ENCODE measurements around the gene PRIM2.
"Not testable (repeated sequence)": the region's sequence is repeated elsewhere in the genome, so short reads cannot be mapped to it uniquely, and the experiment has no call there.

The PRIM2 gene

GRCh38 chr6:57310095-57310816 lies 7.2 kb upstream of the PRIM2 start:
- not testable (repeated sequence) for DNase-seq

- DNase-seq: no peak
These were observed 6.6 kb upstream of the PRIM2 start for GRCh38 chr6:57310817-57311157.

GRCh38 chr6:57311300-57312003 lies 6.0 kb upstream of the PRIM2 start:
- not testable (repeated sequence) for DNase-seq

GRCh38 chr6:57312004-57312345 lies 5.5 kb upstream of the PRIM2 start:
- DNase-seq: no peak

GRCh38 chr6:57313009-57313408 lies 4.4 kb upstream of the PRIM2 start:
- no peak for DNase-seq

- DNase-seq: no peak
These were observed 3.5 kb upstream of the PRIM2 start for GRCh38 chr6:57313711-57314471.

GRCh38 chr6:57315111-57315510 lies 2.3 kb upstream of the PRIM2 start:
- no peak for DNase-seq

- DNase-seq: no peak
These were observed 1.6 kb upstream of the PRIM2 start for GRCh38 chr6:57315851-57316250.

- DNase-seq: peak; percentile 90
These were observed 810 bp upstream of the PRIM2 start for GRCh38 chr6:57316581-57317059.

GRCh38 chr6:57324538-57324937 lies 7.1 kb downstream of the PRIM2 start:
- no peak for DNase-seq

- DNase-seq: no peak
These were observed 9.9 kb downstream of the PRIM2 start for GRCh38 chr6:57327311-57327710.

- no peak for DNase-seq
These were observed 10.6 kb downstream of the PRIM2 start for GRCh38 chr6:57328074-57328473.

- no peak for DNase-seq
These were observed 12.5 kb downstream of the PRIM2 start for GRCh38 chr6:57329933-57330332.

- DNase-seq: no peak
These were observed 24.8 kb downstream of the PRIM2 start for GRCh38 chr6:57342148-57342669.

GRCh38 chr6:57343342-57343741 lies 25.9 kb downstream of the PRIM2 start:
- DNase-seq: not testable (repeated sequence)

GRCh38 chr6:57346715-57347114 lies 29.3 kb downstream of the PRIM2 start:
- DNase-seq: not testable (repeated sequence)

GRCh38 chr6:57347597-57347996 lies 30.2 kb downstream of the PRIM2 start:
- not testable (repeated sequence) for DNase-seq

GRCh38 chr6:57350443-57350842 lies 33.0 kb downstream of the PRIM2 start:
- not testable (repeated sequence) for DNase-seq

GRCh38 chr6:57352596-57352995 lies 35.2 kb downstream of the PRIM2 start:
- DNase-seq: not testable (repeated sequence)

- not testable (repeated sequence) for DNase-seq
These were observed 40.9 kb downstream of the PRIM2 start for GRCh38 chr6:57358319-57358718.

- DNase-seq: not testable (repeated sequence)
These were observed 42.3 kb downstream of the PRIM2 start for GRCh38 chr6:57359766-57360165.

GRCh38 chr6:57362340-57362739 lies 44.9 kb downstream of the PRIM2 start:
- not testable (repeated sequence) for DNase-seq

GRCh38 chr6:57365076-57365583 lies 47.7 kb downstream of the PRIM2 start:
- DNase-seq: not testable (repeated sequence)

Data from activated CD4-positive, alpha-beta T cell treated with anti-CD3 and anti-CD28 coated beads, Interleukin-2, amount 50 U/mL, for 16 hours (primary cell).